Activated CD4-positive, alpha-beta T cell treated with anti-CD3 and anti-CD28 coated beads, Interleukin-2, Interleukin-4, amounts not matched to agents 100 ng/mL and 50 ng/mL, durations not matched to agents 16 hours and 8 hours (primary cell): Measurements from ENCODE around the gene AGPAT4.

Experiments
- DNase-seq: peaks from one replicate; pipeline ENCODE4 v3.0.0-alpha.2; 2020; ENCODE audit warnings: low spot score

AGPAT4 gene

GRCh38 chr6:161110028-161110779, 163.7 kb downstream of the AGPAT4 start:
- DNase-seq: no peak

- no peak for DNase-seq
These were observed 164.5 kb downstream of the AGPAT4 start for GRCh38 chr6:161109366-161109765.

GRCh38 chr6:161108916-161109315, 164.9 kb downstream of the AGPAT4 start:
- DNase-seq: no peak

GRCh38 chr6:161107779-161108730, 165.8 kb downstream of the AGPAT4 start:
- no peak for DNase-seq

- no peak for DNase-seq
These were observed 168.5 kb downstream of the AGPAT4 start for GRCh38 chr6:161105408-161105807.

GRCh38 chr6:161104966-161105365, 168.9 kb downstream of the AGPAT4 start:
- no peak for DNase-seq

GRCh38 chr6:161103475-161103874, 170.4 kb downstream of the AGPAT4 start:
- no peak for DNase-seq

GRCh38 chr6:161101517-161101916, 172.3 kb downstream of the AGPAT4 start:
- no peak for DNase-seq

GRCh38 chr6:161100072-161100471, 173.8 kb downstream of the AGPAT4 start:
- DNase-seq: no peak

- no peak for DNase-seq
These were observed 177.9 kb downstream of the AGPAT4 start for GRCh38 chr6:161095916-161096315.

- no peak for DNase-seq
These were observed 178.9 kb downstream of the AGPAT4 start for GRCh38 chr6:161094955-161095354.

GRCh38 chr6:161091972-161092701, 181.7 kb downstream of the AGPAT4 start:
- DNase-seq: peak; percentile 15

- DNase-seq: no peak
These were observed 182.7 kb downstream of the AGPAT4 start for GRCh38 chr6:161091151-161091550.

GRCh38 chr6:161088676-161089328, 185.1 kb downstream of the AGPAT4 start:
- no peak for DNase-seq

GRCh38 chr6:161085246-161085645, 188.6 kb downstream of the AGPAT4 start:
- peak; percentile 55 for DNase-seq

- DNase-seq: no peak
These were observed 191.6 kb downstream of the AGPAT4 start for GRCh38 chr6:161082215-161082614.

GRCh38 chr6:161080263-161080970, 193.4 kb downstream of the AGPAT4 start:
- no peak for DNase-seq
